A549 (cell line): ENCODE results near the gene CDR2. TPM values are rescaled to one million over a fixed set of nuclear protein-coding genes. Genes with fewer than 3 reads are reported as not detected.
A peak's percentile ranks its signal among the peaks of the same experiment; 100 is the strongest.

Experiments used
- ATAC-seq, 2 experiments: fragments of 200-7000 bp in 1 of 2; fragments of >200 bp in 1 of 2; cut with Nextera tagmentation in 1 of 2; cut with Tn5 transposase in 1 of 2; 3 replicates each; pipeline versions ENCODE4 v1.8.0 to v1.9.1; 2018 to 2020; ENCODE audit warnings: mild to moderate bottlenecking in 1 of 2, moderate library complexity in 1 of 2
- CTCF ChIA-PET: fragments of 300-600 bp; sonication (Branson Sonifier 250); formaldehyde crosslinking; extraction: SDS; loops from one replicate; lab custom pipeline; 2021; ENCODE audit warnings: antibody characterized with exemption, inconsistent platforms; lab: Yijun Ruan, JAX
- POLR2A ChIA-PET: fragments of 350-600 bp; formaldehyde crosslinking; extraction: SDS; loops from one replicate; lab custom pipeline; 2021; ENCODE audit warnings: antibody characterized with exemption, inconsistent platforms; lab: Yijun Ruan, JAX
- DNase-seq, 2 experiments: peaks; one replicate each; pipeline versions ENCODE4 v3.0.0 to v3.0.0-alpha.2; 2011 to 2016; ENCODE audit warnings: low read depth in 1 of 2, low spot score in 1 of 2
- FAIRE-seq: peaks from 2 replicates; lab custom pipeline; 2011; peaks lifted over from hg19 to GRCh38; lab: Jason Lieb, UNC
- H3K27ac ChIP-seq, 2 experiments: fragments of >200 bp; sonication (Bioruptor Twin); formaldehyde crosslinking; 3 replicates each; pipeline ENCODE4 v1.5.1; 2016 to 2017
- H3K4me1 ChIP-seq: fragments of >200 bp; sonication (Bioruptor Twin); formaldehyde crosslinking; 3 replicates; pipeline ENCODE4 v1.6.1; 2016
- H3K4me2 ChIP-seq: fragments of >200 bp; sonication (Bioruptor Twin); formaldehyde crosslinking; 3 replicates; pipeline ENCODE4 v1.6.1; 2016
- H3K4me3 ChIP-seq: fragments of >200 bp; sonication (Bioruptor Twin); formaldehyde crosslinking; 3 replicates; pipeline ENCODE4 v1.5.1; 2016
- H3K9me3 ChIP-seq: fragments of >200 bp; sonication (Bioruptor Twin); formaldehyde crosslinking; 3 replicates; pipeline ENCODE4 v1.6.1; 2016
- CEBPB ChIP-seq, 2 experiments: fragments of >200 bp in 1 of 2; sonication (Bioruptor Twin) in 1 of 2; formaldehyde crosslinking in 1 of 2; IDR thresholded peaks; 2 replicates each; pipeline ENCODE4 v1.6.1; 2012 to 2016
- EP300 ChIP-seq, 2 experiments: fragments of >200 bp; sonication (Bioruptor Twin); formaldehyde crosslinking; IDR thresholded peaks; 2 replicates in 1 of 2; 3 replicates in 1 of 2; pipeline ENCODE4 v1.6.1; 2016 to 2017
- FOXS1 ChIP-seq: fragments of 250-450 bp; sonication (Bioruptor Pico); IDR thresholded peaks from 2 replicates; pipeline ENCODE4 v1.5.0; 2020; ENCODE audit warnings: mild to moderate bottlenecking, moderate library complexity
- HES2 ChIP-seq: fragments of >200 bp; sonication (Bioruptor Twin); formaldehyde crosslinking; IDR thresholded peaks from 2 replicates; pipeline ENCODE4 v1.6.1; 2016
- HOXB13 ChIP-seq: fragments of 250-450 bp; sonication (Bioruptor Pico); IDR thresholded peaks from 2 replicates; pipeline ENCODE4 v1.5.0; 2020; ENCODE audit warnings: low read depth, mild to moderate bottlenecking, moderate library complexity
- HOXB5 ChIP-seq: fragments of 250-450 bp; sonication (Bioruptor Pico); IDR thresholded peaks from 2 replicates; pipeline ENCODE4 v1.5.0; 2020; ENCODE audit warnings: mild to moderate bottlenecking, moderate library complexity
- JUNB ChIP-seq: fragments of >200 bp; sonication (Bioruptor Twin); formaldehyde crosslinking; IDR thresholded peaks from 2 replicates; pipeline ENCODE4 v1.6.1; 2016
- RAD21 ChIP-seq, 2 experiments: fragments of >200 bp in 1 of 2; sonication (Bioruptor Twin) in 1 of 2; formaldehyde crosslinking in 1 of 2; IDR thresholded peaks in 1 of 2; conservative IDR thresholded peaks in 1 of 2; 2 replicates in 1 of 2; 3 replicates in 1 of 2; pipeline ENCODE4 v1.6.1; 2012 to 2018; ENCODE audit warnings: inconsistent platforms in 1 of 2
- RARB ChIP-seq: fragments of 250-450 bp; sonication (Bioruptor Pico); IDR thresholded peaks from 2 replicates; pipeline ENCODE4 v1.8.0; 2021; ENCODE audit warnings: mild to moderate bottlenecking, moderate library complexity
- SREBF2 ChIP-seq: fragments of 450-650 bp; IDR thresholded peaks from 2 replicates; pipeline ENCODE4 v1.6.1; 2014; ENCODE audit warnings: mild to moderate bottlenecking, moderate library complexity
- ZNF302 ChIP-seq: fragments of 250-450 bp; sonication (Bioruptor Pico); IDR thresholded peaks from 2 replicates; pipeline ENCODE4 v1.9.0; 2021; ENCODE audit warnings: inconsistent platforms, mild to moderate bottlenecking, moderate library complexity
- WGBS: methylation state at CpG from one replicate; pipeline ENCODE4 v1.1.6; 2017; ENCODE audit errors: missing lambda C conversion rate; 5-methylcytosine and 5-hydroxymethylcytosine counted together
- polyA plus RNA-seq, 4 experiments: library from polyadenylated mRNA; depleted of rRNA in 3 of 4; stranded (reverse); fragments of >200 nt; fragmentation: RNase III in 1 of 4; extraction: RNeasy Plus Mini Kit Qiagen cat#74134 plus additional on column Dnase treatment in 1 of 4; gene quantifications; 2 replicates in 3 of 4; 3 replicates in 1 of 4; pipeline ENCODE4 v1.2.3, GENCODE V29; 2011 to 2017
- TF ChIP-seq, protein P1 (sequence below): IDR thresholded peaks from 2 replicates; pipeline ENCODE4 v1.6.1; 2012
- TF ChIP-seq, protein P2 (sequence below): fragments of 200-600 bp; sonication (generic); IDR thresholded peaks from 2 replicates; pipeline ENCODE4 v1.6.1; 2016; ENCODE audit warnings: antibody characterized with exemption, mild to moderate bottlenecking, moderate library complexity
- TF ChIP-seq, protein P3 (sequence below): IDR thresholded peaks from 2 replicates; pipeline ENCODE4 v1.6.1; 2012; ENCODE audit warnings: low read depth, borderline replicate concordance

The CDR2 gene
- polyA plus RNA-seq, 2 of the 4 experiments (the other 2 are of a cell fraction) = 29.3 to 44.3 TPM

- Histone ChIP-seq H3K9me3 (no peaks in the 10 kb centered on the region), H3K4me3 (no peak overlapping the region), H3K27ac (peak overlapping the region in 1 of 2 experiments; percentile 80; a peak in 3 of 6 replicates), H3K4me1 (peaks cover 46% of the 10 kb centered on the region), H3K4me2 (no peak overlapping the region)
- no peak for FAIRE-seq
- TF ChIP-seq, protein P1, sequence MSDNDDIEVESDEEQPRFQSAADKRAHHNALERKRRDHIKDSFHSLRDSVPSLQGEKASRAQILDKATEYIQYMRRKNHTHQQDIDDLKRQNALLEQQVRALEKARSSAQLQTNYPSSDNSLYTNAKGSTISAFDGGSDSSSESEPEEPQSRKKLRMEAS = no peak
- TF ChIP-seq, protein P2, sequence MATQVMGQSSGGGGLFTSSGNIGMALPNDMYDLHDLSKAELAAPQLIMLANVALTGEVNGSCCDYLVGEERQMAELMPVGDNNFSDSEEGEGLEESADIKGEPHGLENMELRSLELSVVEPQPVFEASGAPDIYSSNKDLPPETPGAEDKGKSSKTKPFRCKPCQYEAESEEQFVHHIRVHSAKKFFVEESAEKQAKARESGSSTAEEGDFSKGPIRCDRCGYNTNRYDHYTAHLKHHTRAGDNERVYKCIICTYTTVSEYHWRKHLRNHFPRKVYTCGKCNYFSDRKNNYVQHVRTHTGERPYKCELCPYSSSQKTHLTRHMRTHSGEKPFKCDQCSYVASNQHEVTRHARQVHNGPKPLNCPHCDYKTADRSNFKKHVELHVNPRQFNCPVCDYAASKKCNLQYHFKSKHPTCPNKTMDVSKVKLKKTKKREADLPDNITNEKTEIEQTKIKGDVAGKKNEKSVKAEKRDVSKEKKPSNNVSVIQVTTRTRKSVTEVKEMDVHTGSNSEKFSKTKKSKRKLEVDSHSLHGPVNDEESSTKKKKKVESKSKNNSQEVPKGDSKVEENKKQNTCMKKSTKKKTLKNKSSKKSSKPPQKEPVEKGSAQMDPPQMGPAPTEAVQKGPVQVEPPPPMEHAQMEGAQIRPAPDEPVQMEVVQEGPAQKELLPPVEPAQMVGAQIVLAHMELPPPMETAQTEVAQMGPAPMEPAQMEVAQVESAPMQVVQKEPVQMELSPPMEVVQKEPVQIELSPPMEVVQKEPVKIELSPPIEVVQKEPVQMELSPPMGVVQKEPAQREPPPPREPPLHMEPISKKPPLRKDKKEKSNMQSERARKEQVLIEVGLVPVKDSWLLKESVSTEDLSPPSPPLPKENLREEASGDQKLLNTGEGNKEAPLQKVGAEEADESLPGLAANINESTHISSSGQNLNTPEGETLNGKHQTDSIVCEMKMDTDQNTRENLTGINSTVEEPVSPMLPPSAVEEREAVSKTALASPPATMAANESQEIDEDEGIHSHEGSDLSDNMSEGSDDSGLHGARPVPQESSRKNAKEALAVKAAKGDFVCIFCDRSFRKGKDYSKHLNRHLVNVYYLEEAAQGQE = no peak
- TF ChIP-seq ZNF302 = no peak
- no peak for TF ChIP-seq RAD21 (conservative IDR thresholded peaks at IDR 0.05 in 1 of 2, IDR thresholded peaks at IDR 0.05 in 1 of 2)
- no peak for TF ChIP-seq HOXB5 (CRISPR knock-in tag)
- no peak for TF ChIP-seq SREBF2
- peak; percentile 60; the same call in 1 of the 2 replicates for TF ChIP-seq HOXB13 (CRISPR knock-in tag)
- ATAC-seq = no peak
- ChIA-PET CTCF (interaction anchor here (0.9 to 1.2 kb wide), 2 partner anchors 35 to 1177 kb away, joined by 3 to 4 read pairs; no protein-coding TSS in a partner anchor), POLR2A (no interaction called here)
- DNase-seq = no peak
Observed at GRCh38 chr16:22355487-22355908, 18.9 kb downstream of the CDR2 start.

GRCh38 chr16:22353933-22354541, 20.4 kb downstream of the CDR2 start:
- Histone ChIP-seq H3K27ac (peak overlapping the region; percentile 74 to 80), H3K4me2 (peak overlapping the region; percentile 67), H3K4me1 (peaks cover 46% of the 10 kb centered on the region), H3K4me3 (0 out of 3 replicates have a peak overlapping the region, but pooled peaks have one; percentile 1), H3K9me3 (no peaks in the 10 kb centered on the region)
- ChIA-PET POLR2A (no interaction called here), CTCF (interaction anchor here (0.5 to 1.3 kb wide), 4 partner anchors 10 to 1166 kb away, joined by 3 to 6 read pairs (median 4); no protein-coding TSS in a partner anchor)
- no peak for FAIRE-seq
- DNase-seq = peak in 1 of 2 experiments; percentile 36
- 3% methylated on average over 5 of the region's 5 CpGs for WGBS
- ATAC-seq = peak; percentile 60 to 74
- TF ChIP-seq CEBPB (IDR thresholded peaks at IDR 0.05) = peak; percentile 55 to 68; a peak in 3 of 4 replicates
- no peak for TF ChIP-seq EP300 (IDR thresholded peaks at IDR 0.05)
- no peak for TF ChIP-seq HES2
- no peak for TF ChIP-seq FOXS1
- TF ChIP-seq, protein P3, sequence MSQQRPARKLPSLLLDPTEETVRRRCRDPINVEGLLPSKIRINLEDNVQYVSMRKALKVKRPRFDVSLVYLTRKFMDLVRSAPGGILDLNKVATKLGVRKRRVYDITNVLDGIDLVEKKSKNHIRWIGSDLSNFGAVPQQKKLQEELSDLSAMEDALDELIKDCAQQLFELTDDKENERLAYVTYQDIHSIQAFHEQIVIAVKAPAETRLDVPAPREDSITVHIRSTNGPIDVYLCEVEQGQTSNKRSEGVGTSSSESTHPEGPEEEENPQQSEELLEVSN = no peak
- TF ChIP-seq JUNB = 0 out of 2 replicates have a peak, but pooled peaks have one; percentile 0
- no peak for TF ChIP-seq RARB (CRISPR knock-in tag)
- TF ChIP-seq, protein P2 = no peak
